PFSK-1 (cell line): ENCODE data around the gene TMEM151A.

Experiments
- FOXP2 ChIP-seq: optimal IDR thresholded peaks from 2 replicates; pipeline ENCODE3; 2011; ENCODE audit warnings: borderline replicate concordance, control low read depth, inconsistent platforms; ENCODE audit not compliant: insufficient read depth; ENCODE audit errors: extremely low read length, extremely low read depth
- POLR2AphosphoS5 ChIP-seq: IDR thresholded peaks from 2 replicates; pipeline ENCODE4 v1.6.1; 2012; ENCODE audit warnings: low read depth, mild to moderate bottlenecking, control low read depth, low read length, moderate library complexity
- SIN3A ChIP-seq: IDR thresholded peaks from 2 replicates; pipeline ENCODE4 v1.6.1; 2012; ENCODE audit warnings: mild to moderate bottlenecking, low read length, moderate library complexity, borderline replicate concordance; ENCODE audit not compliant: insufficient read depth
- TAF1 ChIP-seq: IDR thresholded peaks from 2 replicates; pipeline ENCODE4 v1.6.1; 2012; ENCODE audit warnings: low read length, control low read depth, borderline replicate concordance; ENCODE audit not compliant: insufficient read depth
- TF ChIP-seq, protein P1 (sequence below), 2 experiments: IDR thresholded peaks; 2 replicates each; pipeline versions ENCODE4 v1.6.1 to v1.8.0; 2011 to 2012; ENCODE audit warnings: low read depth in 2 of 2, low read length in 2 of 2, control low read depth in 1 of 2, inconsistent platforms in 1 of 2, mild to moderate bottlenecking in 1 of 2, moderate library complexity in 1 of 2; ENCODE audit not compliant: insufficient read depth in 1 of 2

DNA sequence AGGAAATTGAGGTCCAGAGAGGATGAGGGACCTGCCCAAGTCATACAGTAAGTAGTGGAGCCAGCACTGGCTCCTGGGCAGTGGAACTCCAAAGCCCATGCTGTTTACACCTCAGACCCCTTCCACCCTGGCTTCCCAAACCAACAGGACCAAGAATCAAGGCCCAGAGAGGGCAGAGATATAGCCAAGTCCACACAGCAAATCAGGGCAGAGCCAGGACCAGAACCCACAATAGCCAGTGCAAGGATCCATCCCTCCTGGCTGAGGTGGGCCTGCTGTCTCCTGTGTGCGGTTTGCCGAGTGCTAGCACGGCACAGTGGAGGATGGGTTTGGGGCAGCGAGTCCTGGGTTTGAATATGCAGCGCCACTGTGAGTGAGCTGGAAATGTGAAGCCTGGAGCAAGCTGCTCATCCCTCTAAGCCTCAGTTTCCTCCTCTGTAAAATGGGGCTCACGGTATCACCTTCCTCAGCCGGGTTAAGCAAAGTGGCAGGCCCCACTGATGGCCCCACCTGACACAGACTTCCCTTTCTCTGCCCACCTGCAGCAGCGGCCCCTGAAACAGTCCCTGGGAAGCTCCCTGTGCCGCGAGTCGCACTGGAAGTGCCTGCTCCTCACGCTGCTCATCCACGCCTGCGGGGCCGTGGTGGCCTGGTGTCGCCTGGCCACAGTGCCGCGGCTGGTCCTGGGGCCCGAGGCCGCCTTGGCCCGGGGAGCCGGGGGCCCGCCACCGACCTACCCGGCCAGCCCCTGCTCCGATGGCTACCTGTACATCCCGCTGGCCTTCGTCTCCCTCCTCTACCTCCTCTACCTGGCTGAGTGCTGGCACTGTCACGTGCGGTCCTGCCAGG, 2.3 kb downstream of the TMEM151A start:
- TF ChIP-seq TAF1: no peak
- TF ChIP-seq POLR2AphosphoS5: no peak
- TF ChIP-seq, protein P1, sequence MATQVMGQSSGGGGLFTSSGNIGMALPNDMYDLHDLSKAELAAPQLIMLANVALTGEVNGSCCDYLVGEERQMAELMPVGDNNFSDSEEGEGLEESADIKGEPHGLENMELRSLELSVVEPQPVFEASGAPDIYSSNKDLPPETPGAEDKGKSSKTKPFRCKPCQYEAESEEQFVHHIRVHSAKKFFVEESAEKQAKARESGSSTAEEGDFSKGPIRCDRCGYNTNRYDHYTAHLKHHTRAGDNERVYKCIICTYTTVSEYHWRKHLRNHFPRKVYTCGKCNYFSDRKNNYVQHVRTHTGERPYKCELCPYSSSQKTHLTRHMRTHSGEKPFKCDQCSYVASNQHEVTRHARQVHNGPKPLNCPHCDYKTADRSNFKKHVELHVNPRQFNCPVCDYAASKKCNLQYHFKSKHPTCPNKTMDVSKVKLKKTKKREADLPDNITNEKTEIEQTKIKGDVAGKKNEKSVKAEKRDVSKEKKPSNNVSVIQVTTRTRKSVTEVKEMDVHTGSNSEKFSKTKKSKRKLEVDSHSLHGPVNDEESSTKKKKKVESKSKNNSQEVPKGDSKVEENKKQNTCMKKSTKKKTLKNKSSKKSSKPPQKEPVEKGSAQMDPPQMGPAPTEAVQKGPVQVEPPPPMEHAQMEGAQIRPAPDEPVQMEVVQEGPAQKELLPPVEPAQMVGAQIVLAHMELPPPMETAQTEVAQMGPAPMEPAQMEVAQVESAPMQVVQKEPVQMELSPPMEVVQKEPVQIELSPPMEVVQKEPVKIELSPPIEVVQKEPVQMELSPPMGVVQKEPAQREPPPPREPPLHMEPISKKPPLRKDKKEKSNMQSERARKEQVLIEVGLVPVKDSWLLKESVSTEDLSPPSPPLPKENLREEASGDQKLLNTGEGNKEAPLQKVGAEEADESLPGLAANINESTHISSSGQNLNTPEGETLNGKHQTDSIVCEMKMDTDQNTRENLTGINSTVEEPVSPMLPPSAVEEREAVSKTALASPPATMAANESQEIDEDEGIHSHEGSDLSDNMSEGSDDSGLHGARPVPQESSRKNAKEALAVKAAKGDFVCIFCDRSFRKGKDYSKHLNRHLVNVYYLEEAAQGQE (IDR thresholded peaks at IDR 0.05; ENCODE audit: insufficient read depth in 1 of 2, low read depth in 2 of 2, low read length in 2 of 2): no peak
- no peak for TF ChIP-seq SIN3A
- no peak for TF ChIP-seq FOXP2
